ENCODE data around the gene PIK3R3. TPM values are rescaled to one million over a fixed set of nuclear protein-coding genes. Genes with fewer than 3 reads are reported as not detected.

The PIK3R3 gene
- total RNA-seq, 1 experiment from 2014 or later = 30.2 TPM

- no peaks in the 10 kb centered on the region for H3K4me1 ChIP-seq (ENCODE audit: insufficient read depth, low read length, poor library complexity, severe bottlenecking)
- no peaks in the 10 kb centered on the region for H3K9me3 ChIP-seq (ENCODE audit: low read depth, low read length, poor library complexity, severe bottlenecking)
- intact Hi-C loops (cut with micrococcal nuclease; ENCODE audit: unreplicated experiment) = no loop called here
- no peak overlapping the region for H3K27ac ChIP-seq (ENCODE audit: low read depth, low read length, poor library complexity, severe bottlenecking)
- CTCF ChIA-PET = no interaction called here
- TF ChIP-seq EZH2 (IDR thresholded peaks at IDR 0.05; ENCODE audit: borderline replicate concordance, low read depth, low read length, poor library complexity, severe bottlenecking) (no peak), CTCF (conservative IDR thresholded peaks at IDR 0.05; ENCODE audit: low read depth, low read length) (no peak)
- no peak overlapping the region for H3K4me3 ChIP-seq (ENCODE audit: low read depth, low read length, poor library complexity, severe bottlenecking)
- POLR2A ChIA-PET (ENCODE audit: low non-redundant PET) = interaction anchor here (0.7 kb wide), 1 partner anchor 13 kb away, joined by 3 read pairs; no protein-coding TSS in a partner anchor
- BruUV-seq (replicated peaks) = no TSS peak
- H3K36me3 ChIP-seq (ENCODE audit: insufficient read depth, low read length, poor library complexity, severe bottlenecking) = peaks cover 1% of the 10 kb centered on the region
- no peak for DNase-seq (ENCODE audit: low spot score)
- no peaks in the 10 kb centered on the region for H3K27me3 ChIP-seq (replicated peaks; ENCODE audit: insufficient read depth, low read depth, low read length, poor library complexity)
Measured at GRCh38 chr1:46056325-46056724, 76.1 kb downstream of the PIK3R3 start.

DNA sequence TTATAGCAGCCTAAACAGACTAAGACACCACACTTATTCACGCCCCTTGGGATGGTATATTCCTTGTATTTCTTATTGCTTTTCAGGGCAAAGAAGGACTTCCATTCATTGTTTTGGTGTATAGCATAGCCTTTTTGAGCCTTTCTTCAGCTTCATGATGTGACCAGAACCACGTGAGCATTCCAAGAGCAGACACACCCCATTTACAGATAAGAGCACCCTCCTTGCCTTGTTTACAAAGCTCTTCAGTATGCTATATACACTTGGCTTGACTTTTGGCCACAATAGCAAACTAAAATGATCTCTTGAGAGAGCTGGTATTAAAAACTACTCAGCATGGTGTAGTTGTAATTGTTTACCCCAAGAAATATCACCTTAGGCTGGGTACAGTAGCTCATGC is 78.7 kb downstream of the PIK3R3 start:
- Histone ChIP-seq H3K27me3 (replicated peaks; ENCODE audit: insufficient read depth, low read depth, low read length, poor library complexity) (no peaks in the 10 kb centered on the region), H3K9me3 (ENCODE audit: low read depth, low read length, poor library complexity, severe bottlenecking) (no peaks in the 10 kb centered on the region), H3K4me3 (ENCODE audit: low read depth, low read length, poor library complexity, severe bottlenecking) (no peak overlapping the region), H3K36me3 (ENCODE audit: insufficient read depth, low read length, poor library complexity, severe bottlenecking) (no peaks in the 10 kb centered on the region), H3K27ac (ENCODE audit: low read depth, low read length, poor library complexity, severe bottlenecking) (no peak overlapping the region), H3K4me1 (ENCODE audit: insufficient read depth, low read length, poor library complexity, severe bottlenecking) (no peaks in the 10 kb centered on the region)
- POLR2A ChIA-PET (ENCODE audit: low non-redundant PET) = no interaction called here
- intact Hi-C loops (cut with micrococcal nuclease; ENCODE audit: unreplicated experiment) = no loop called here
- TF ChIP-seq EZH2 (IDR thresholded peaks at IDR 0.05; ENCODE audit: borderline replicate concordance, low read depth, low read length, poor library complexity, severe bottlenecking) (no peak), CTCF (conservative IDR thresholded peaks at IDR 0.05; ENCODE audit: low read depth, low read length) (no peak)
- DNase-seq (ENCODE audit: low spot score) = no peak
- no TSS peak for BruUV-seq (replicated peaks)
- CTCF ChIA-PET = no interaction called here

DNA sequence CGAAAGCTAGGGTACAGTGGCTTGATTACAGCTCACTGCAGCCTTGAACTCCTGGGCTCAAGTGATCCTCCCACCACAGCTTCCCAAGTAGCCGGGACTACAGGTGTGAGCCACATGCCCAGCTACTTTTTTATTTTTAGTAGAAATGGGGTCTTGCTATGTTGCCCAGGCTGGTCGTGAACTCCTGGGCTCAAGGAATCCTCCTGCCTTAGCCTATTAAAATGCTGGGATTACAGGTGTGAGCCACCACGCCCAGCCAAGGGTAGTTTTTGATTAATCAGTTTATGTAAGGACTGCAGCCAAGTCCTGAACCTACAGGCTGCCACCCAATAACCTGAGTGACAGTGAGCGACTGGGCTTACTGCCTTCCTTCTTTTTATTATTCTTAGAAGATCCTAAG is 88.3 kb downstream of the PIK3R3 start:
- H3K36me3 ChIP-seq (ENCODE audit: insufficient read depth, low read length, poor library complexity, severe bottlenecking) = no peaks in the 10 kb centered on the region
- TF ChIP-seq CTCF (conservative IDR thresholded peaks at IDR 0.05; ENCODE audit: low read depth, low read length) (no peak), EZH2 (IDR thresholded peaks at IDR 0.05; ENCODE audit: borderline replicate concordance, low read depth, low read length, poor library complexity, severe bottlenecking) (no peak)
- no peaks in the 10 kb centered on the region for H3K27me3 ChIP-seq (replicated peaks; ENCODE audit: insufficient read depth, low read depth, low read length, poor library complexity)
- POLR2A ChIA-PET (ENCODE audit: low non-redundant PET) = interaction anchor here (0.6 kb wide), 1 partner anchor 13 kb away, joined by 3 read pairs; no protein-coding TSS in a partner anchor
- H3K9me3 ChIP-seq (ENCODE audit: low read depth, low read length, poor library complexity, severe bottlenecking) = no peaks in the 10 kb centered on the region
- peaks cover 26% of the 10 kb centered on the region for H3K4me1 ChIP-seq (ENCODE audit: insufficient read depth, low read length, poor library complexity, severe bottlenecking)
- H3K27ac ChIP-seq (ENCODE audit: low read depth, low read length, poor library complexity, severe bottlenecking) = no peak overlapping the region
- no peak for DNase-seq (ENCODE audit: low spot score)
- no peak overlapping the region for H3K4me3 ChIP-seq (ENCODE audit: low read depth, low read length, poor library complexity, severe bottlenecking)
- CTCF ChIA-PET = interaction anchor here (0.6 kb wide), 1 partner anchor 132 kb away, joined by 3 read pairs; the partner anchor contains the start of gene P3R3URF
- intact Hi-C loops (cut with micrococcal nuclease; ENCODE audit: unreplicated experiment) = no loop called here
- no TSS peak for BruUV-seq (replicated peaks)
